Stimulated activated naive CD8-positive, alpha-beta T cell treated with anti-CD3 and anti-CD28 coated beads, Interleukin-15, Interleukin-2, amounts not matched to agents 100 ng/mL and 50 ng/mL, for 24 hours (primary cell): ENCODE data around the gene EPHA6.

ENCODE experiments used
- H3K27ac Mint-ChIP-seq: one replicate; pipeline ENCODE4 v1.8.0; 2021; ENCODE audit warnings: mild to moderate bottlenecking, mixed read lengths
- H3K27me3 Mint-ChIP-seq: one replicate; pipeline ENCODE4 v1.8.0; 2021; ENCODE audit warnings: mixed read lengths
- H3K36me3 Mint-ChIP-seq: one replicate; pipeline ENCODE4 v1.8.0; 2021; ENCODE audit warnings: low read depth, mixed read lengths
- H3K4me1 Mint-ChIP-seq: one replicate; pipeline ENCODE4 v1.8.0; 2021; ENCODE audit warnings: low read depth, mixed read lengths
- H3K4me3 Mint-ChIP-seq: one replicate; pipeline ENCODE4 v1.8.0; 2021; ENCODE audit warnings: mild to moderate bottlenecking, mixed read lengths
- H3K9me3 Mint-ChIP-seq: one replicate; pipeline ENCODE4 v1.8.0; 2021; ENCODE audit warnings: mixed read lengths

Gene EPHA6

DNA sequence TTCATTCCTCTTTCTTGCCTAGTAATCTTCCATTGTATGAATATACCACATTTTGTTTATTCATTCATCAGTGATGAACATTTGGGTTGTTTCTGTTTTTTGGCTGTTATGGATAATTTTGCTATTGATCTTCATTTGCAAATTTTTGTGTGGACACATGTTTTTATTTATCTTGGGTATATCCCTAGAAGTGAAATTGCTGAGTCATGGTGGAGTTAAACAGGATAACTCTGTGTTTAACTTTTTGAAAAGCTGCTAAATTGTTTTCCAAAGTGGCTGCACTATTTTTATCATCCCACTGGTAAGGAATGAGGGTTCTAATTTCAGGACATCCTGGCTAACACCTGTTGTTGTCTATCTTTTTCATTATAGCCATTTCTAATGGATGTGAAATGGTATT lies 875.6 kb downstream of the EPHA6 start:
- no peaks in the 10 kb centered on the region for H3K4me1 Mint-ChIP-seq
- no peaks in the 10 kb centered on the region for H3K36me3 Mint-ChIP-seq
- H3K4me3 Mint-ChIP-seq, result no peak overlapping the region
- H3K27ac Mint-ChIP-seq, result no peak overlapping the region
- no peaks in the 10 kb centered on the region for H3K9me3 Mint-ChIP-seq
- peaks cover 17% of the 10 kb centered on the region for H3K27me3 Mint-ChIP-seq

DNA sequence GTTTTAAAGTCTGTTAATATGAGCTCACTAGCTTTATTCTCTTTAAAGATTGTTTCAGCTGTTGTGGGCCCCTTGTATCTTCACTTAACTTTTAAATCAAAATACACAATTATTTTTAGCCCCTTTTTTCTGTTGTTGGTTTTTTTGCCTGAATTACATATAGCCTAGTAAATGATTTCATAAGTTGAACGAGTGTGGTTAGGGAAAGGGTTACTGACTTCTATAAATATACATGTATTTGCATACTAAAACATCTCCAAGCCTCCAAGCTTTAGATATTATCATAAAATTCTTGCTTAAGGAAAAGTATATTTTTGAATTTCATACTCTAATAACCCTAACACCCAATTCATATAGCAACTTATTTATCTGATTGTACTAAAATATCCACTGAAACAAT lies 877.0 kb downstream of the EPHA6 start:
- H3K27me3 Mint-ChIP-seq, result peaks cover 12% of the 10 kb centered on the region
- no peaks in the 10 kb centered on the region for H3K4me1 Mint-ChIP-seq
- H3K36me3 Mint-ChIP-seq, result no peaks in the 10 kb centered on the region
- H3K27ac Mint-ChIP-seq, result no peak overlapping the region
- no peak overlapping the region for H3K4me3 Mint-ChIP-seq
- H3K9me3 Mint-ChIP-seq, result no peaks in the 10 kb centered on the region

DNA sequence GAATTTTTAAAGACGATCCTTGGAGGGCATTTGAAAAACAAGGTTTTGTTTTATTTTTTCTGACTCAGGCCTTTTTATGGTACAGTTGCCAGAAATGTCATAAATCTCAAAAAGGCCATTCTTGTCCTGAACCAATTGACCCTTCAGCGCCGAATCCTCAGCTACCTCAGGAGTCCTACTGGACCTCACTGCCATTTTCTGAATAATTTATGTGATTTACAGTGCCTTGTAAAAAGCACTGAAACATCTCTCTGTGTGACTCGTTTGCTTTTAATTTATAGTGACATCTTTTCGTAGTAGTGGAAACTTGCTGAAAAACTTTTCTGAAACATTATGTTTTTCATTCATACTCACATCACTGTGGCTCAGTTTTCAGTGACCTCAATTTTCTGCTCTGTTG lies 878.0 kb downstream of the EPHA6 start:
- Mint-ChIP-seq H3K27ac (no peak overlapping the region), H3K9me3 (no peaks in the 10 kb centered on the region), H3K36me3 (no peaks in the 10 kb centered on the region), H3K4me3 (no peak overlapping the region), H3K4me1 (no peaks in the 10 kb centered on the region), H3K27me3 (peaks cover 12% of the 10 kb centered on the region)

DNA sequence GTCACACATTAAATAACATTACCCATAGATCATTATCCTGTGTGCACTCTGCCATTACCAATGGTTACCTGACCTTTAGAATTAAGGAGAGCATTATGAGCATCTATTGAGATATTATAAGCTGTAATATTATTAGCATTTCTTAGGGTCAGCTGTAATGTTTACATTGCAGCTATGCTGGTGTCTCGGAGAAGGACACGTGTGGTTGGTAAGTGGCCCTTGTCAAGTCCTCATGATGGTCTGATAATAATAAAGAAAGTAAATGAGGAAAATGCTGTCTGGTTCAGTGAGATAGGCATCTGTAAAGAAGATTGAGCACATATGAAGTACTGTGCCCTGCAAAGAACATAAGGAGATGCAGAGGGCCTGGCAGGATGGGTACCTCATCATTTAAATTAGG lies 878.4 kb downstream of the EPHA6 start:
- Mint-ChIP-seq H3K36me3 (no peaks in the 10 kb centered on the region), H3K27ac (no peak overlapping the region), H3K27me3 (peaks cover 12% of the 10 kb centered on the region), H3K4me1 (no peaks in the 10 kb centered on the region), H3K9me3 (no peaks in the 10 kb centered on the region), H3K4me3 (no peak overlapping the region)

DNA sequence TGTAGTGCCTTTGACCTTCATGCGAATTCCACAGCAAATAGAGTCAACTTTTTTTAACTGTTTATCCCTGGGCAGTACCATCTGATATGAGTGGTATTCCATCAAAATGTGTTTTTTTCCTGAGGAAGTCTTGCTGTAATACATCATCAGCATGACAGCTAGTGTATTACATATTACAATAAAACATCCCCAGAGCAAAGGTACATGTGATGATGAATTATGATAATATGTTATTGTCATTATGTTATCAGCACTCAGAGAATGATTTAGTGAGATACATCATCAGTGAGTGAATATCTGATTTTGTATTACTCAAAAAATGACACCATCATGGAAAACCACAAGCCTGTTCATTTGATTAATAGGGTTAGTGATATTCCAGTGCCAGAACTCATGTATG lies 880.5 kb downstream of the EPHA6 start:
- Mint-ChIP-seq H3K27ac (no peak overlapping the region), H3K9me3 (no peaks in the 10 kb centered on the region), H3K27me3 (peaks cover 13% of the 10 kb centered on the region), H3K36me3 (no peaks in the 10 kb centered on the region), H3K4me1 (no peaks in the 10 kb centered on the region), H3K4me3 (no peak overlapping the region)

DNA sequence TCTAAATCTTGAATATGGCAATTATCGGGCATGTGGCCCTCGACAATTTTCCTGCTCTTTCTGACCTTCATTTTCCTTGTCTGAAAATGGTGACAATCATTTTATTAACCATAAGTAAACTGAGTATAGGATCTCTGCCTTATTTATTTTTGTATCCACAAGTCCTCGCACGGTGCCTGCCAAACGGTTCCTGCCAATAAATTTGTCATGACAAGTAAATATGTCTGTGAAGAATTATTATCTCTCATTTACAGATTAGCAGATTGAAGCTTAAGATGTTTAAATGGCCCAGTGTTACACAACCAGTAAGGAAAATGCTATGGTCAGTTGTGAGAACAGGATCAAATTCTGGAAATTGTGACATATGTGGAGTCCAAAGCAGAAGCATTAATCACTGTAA lies 884.3 kb downstream of the EPHA6 start:
- Mint-ChIP-seq H3K4me1 (no peaks in the 10 kb centered on the region), H3K27ac (no peak overlapping the region), H3K36me3 (no peaks in the 10 kb centered on the region), H3K9me3 (no peaks in the 10 kb centered on the region), H3K27me3 (peaks cover 14% of the 10 kb centered on the region), H3K4me3 (no peak overlapping the region)

DNA sequence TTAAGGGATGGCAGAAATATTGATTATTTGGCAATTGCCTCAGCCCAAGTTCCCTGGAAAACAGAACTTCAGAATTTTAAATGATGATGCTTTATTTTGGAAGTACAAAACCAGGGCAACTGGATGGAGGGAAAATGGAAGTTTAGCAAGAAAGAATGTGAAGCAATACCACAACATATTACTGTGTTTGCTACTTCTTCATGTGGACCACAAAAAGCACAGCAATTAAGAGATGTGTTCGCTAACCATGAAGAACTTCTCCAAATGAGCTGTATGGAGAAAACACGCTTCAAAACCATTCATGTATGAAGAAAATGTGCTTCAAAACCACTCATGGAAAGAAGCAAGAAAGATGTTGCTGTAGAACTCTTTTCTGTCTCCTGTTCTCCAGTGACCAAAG lies 885.5 kb downstream of the EPHA6 start:
- Mint-ChIP-seq H3K27me3 (peaks cover 11% of the 10 kb centered on the region), H3K27ac (no peak overlapping the region), H3K36me3 (no peaks in the 10 kb centered on the region), H3K9me3 (no peaks in the 10 kb centered on the region), H3K4me1 (no peaks in the 10 kb centered on the region), H3K4me3 (no peak overlapping the region)

DNA sequence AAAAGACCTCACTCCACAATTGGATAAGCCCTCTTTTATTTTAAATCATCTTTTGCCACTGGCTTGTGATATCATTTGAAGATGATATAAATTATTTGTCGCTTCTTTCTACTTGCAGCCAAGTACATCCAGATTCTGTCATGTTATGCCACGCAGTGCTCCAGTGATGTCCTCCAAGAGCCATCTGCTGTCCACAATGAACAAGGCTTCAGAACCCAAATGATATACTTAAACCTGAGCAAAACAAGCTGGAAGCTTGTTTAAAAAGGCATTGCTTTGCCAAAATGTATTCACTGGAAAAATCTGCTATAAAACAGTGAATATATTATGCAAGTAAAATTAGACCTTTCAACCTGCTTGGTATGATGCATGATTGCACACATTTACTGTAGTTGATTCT lies 891.4 kb downstream of the EPHA6 start:
- no peaks in the 10 kb centered on the region for H3K36me3 Mint-ChIP-seq
- H3K9me3 Mint-ChIP-seq, result no peaks in the 10 kb centered on the region
- H3K27me3 Mint-ChIP-seq, result peaks cover 7% of the 10 kb centered on the region
- no peaks in the 10 kb centered on the region for H3K4me1 Mint-ChIP-seq
- H3K27ac Mint-ChIP-seq, result no peak overlapping the region
- H3K4me3 Mint-ChIP-seq, result no peak overlapping the region

DNA sequence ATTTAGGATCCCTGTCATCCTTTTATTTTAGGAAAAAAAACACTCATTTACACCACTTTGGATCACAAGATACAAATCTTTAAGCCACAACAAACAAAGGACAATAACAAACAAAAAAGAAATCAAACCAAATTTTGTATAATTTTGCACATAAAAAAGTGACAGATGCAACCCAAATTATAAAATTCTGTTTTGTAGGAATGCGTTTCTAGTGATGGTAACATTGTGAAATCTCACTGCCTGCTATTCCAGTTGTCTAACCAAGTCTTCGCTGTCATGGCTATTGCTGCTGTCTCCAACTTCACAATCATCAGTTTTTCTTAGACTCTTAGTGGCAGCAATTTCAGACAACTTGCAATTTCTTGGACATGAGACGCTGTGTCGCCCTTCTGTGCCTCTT lies 891.8 kb downstream of the EPHA6 start:
- Mint-ChIP-seq H3K27ac (no peak overlapping the region), H3K27me3 (peaks cover 7% of the 10 kb centered on the region), H3K36me3 (no peaks in the 10 kb centered on the region), H3K4me3 (no peak overlapping the region), H3K9me3 (no peaks in the 10 kb centered on the region), H3K4me1 (no peaks in the 10 kb centered on the region)

DNA sequence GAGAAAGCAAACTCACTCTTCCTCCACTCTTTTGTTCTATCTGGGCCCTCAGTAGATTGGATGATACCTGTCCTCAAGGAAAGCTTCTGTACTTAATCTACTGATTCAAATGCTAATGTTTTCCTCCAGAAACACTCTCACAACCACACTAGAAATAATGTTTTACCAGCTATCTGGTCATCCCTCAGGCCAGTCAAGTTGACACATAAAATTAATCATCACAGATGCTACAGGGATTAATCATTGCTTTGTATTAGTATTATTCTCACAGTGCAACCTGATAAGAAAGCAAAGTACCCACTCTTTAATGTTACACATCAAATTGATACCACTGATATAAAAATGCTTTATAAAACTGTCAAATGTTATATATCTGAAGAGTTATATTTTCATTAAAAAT lies 897.3 kb downstream of the EPHA6 start:
- Mint-ChIP-seq H3K36me3 (no peaks in the 10 kb centered on the region), H3K4me3 (no peak overlapping the region), H3K27ac (no peak overlapping the region), H3K27me3 (peaks cover 2% of the 10 kb centered on the region), H3K9me3 (no peaks in the 10 kb centered on the region), H3K4me1 (no peaks in the 10 kb centered on the region)

DNA sequence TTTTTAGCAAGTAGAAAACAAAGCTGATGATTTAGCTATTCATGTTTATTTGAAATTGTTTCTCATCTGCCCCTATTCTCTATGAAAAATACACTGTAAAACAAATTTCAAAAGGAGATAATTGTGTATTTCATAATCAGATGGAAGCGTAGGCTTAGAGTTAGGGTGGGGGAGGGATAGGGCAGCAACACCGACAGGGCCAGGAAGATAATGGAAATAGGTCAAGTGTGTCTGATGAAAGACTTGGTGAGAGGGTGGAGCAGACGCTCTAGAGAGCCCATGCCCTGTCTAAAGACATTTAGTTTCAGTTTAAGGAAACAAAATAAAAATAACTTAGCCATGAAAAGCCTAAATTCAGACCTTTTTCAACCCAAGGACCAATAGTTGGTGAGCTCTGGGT lies 898.5 kb downstream of the EPHA6 start:
- H3K9me3 Mint-ChIP-seq, result no peaks in the 10 kb centered on the region
- H3K4me3 Mint-ChIP-seq, result no peak overlapping the region
- peaks cover 2% of the 10 kb centered on the region for H3K27me3 Mint-ChIP-seq
- H3K4me1 Mint-ChIP-seq, result no peaks in the 10 kb centered on the region
- H3K36me3 Mint-ChIP-seq, result no peaks in the 10 kb centered on the region
- H3K27ac Mint-ChIP-seq, result no peak overlapping the region

DNA sequence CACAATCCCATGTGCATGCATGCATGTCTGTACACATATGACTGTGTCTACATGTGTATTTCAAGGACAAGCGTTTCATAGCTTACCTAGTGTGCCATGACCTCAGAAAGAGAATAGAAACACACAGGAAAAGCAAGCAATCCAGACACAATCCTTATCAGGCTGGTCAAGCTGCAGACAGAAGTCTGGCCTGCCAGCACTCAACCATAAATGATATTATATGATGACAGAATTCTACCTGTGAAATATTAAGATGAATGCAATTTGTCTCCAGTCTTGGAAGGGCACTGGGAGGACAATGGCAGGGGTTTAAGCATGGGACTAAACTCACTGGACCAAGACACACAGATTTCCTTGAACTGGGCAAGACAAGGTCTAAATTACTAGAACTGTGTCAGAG lies 899.2 kb downstream of the EPHA6 start:
- no peaks in the 10 kb centered on the region for H3K36me3 Mint-ChIP-seq
- no peak overlapping the region for H3K27ac Mint-ChIP-seq
- H3K9me3 Mint-ChIP-seq, result no peaks in the 10 kb centered on the region
- no peak overlapping the region for H3K4me3 Mint-ChIP-seq
- no peaks in the 10 kb centered on the region for H3K4me1 Mint-ChIP-seq
- H3K27me3 Mint-ChIP-seq, result peaks cover 2% of the 10 kb centered on the region

DNA sequence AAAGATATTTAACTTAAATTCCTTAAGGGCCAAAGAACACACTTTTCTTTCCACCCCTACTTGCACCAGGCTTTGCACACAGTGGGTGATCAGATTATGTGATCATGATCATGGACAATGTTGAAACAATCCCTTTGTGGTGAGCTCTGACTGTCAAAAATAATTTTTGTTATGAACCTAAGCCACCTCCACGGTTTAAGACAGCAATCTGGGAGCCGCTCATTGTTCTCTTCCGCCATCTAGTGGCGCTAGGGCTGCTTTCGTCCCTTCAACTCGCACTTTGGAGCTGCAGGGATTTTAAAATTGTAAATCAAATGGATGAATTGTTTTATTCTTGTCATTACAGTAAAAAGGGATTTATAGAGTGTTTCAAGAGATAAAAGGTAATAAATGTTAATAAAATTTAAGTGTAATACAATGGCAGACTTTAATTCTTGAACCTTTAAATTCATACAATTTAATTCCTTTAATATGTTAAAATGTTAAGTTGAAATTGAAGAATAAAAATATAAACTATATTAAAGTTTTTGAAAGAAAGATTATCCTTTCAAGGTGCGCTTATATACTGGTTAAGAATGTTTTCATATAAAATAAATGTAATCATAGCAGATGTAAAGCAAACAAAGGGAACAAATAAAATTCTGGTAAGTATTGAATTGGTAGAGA lies 904.9 kb downstream of the EPHA6 start:
- Mint-ChIP-seq H3K27me3 (peaks cover 5% of the 10 kb centered on the region), H3K4me3 (no peak overlapping the region), H3K4me1 (no peaks in the 10 kb centered on the region), H3K27ac (no peak overlapping the region), H3K9me3 (no peaks in the 10 kb centered on the region), H3K36me3 (no peaks in the 10 kb centered on the region)

DNA sequence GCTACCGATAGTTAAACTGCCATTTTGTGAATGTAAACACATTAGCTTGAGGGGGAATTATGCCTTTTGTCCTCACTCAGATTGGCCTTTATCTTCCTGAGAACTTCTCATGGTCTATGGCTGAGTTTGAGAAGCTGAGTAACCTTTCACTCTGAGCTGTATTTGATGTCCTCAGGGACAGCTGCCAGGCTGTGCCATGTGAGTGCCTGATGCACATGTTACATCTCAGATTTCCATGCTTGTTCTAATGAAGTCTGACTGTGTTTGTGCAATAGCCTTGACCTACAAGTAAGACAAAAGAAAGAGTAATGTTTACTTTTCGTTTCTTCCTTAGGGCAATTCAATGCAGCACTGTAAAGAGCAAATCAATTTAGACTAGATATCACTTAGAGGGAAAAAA lies 906.0 kb downstream of the EPHA6 start:
- no peak overlapping the region for H3K27ac Mint-ChIP-seq
- no peaks in the 10 kb centered on the region for H3K36me3 Mint-ChIP-seq
- no peak overlapping the region for H3K4me3 Mint-ChIP-seq
- H3K27me3 Mint-ChIP-seq, result peaks cover 5% of the 10 kb centered on the region
- H3K9me3 Mint-ChIP-seq, result no peaks in the 10 kb centered on the region
- no peaks in the 10 kb centered on the region for H3K4me1 Mint-ChIP-seq

DNA sequence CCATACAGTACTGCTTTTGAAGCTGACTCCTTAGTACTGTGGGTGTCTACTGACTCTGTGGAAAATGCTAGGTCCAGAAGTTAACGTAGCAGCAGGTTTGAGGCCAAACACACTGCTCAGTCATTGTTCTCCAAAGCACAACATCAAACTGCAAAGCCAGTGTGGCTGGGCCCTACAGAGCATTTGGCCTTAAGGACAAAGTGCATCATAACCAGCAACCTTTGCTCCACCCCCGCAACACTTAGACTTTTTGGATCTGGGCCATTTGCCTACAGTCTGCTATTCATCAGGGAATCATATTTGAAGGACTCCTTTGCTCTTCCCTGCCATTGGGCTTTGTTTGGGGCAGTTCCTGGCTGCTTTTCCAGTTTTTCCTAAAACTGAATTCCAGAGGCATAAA lies 907.1 kb downstream of the EPHA6 start:
- H3K9me3 Mint-ChIP-seq, result no peaks in the 10 kb centered on the region
- H3K27me3 Mint-ChIP-seq, result peaks cover 5% of the 10 kb centered on the region
- H3K4me3 Mint-ChIP-seq, result no peak overlapping the region
- H3K36me3 Mint-ChIP-seq, result no peaks in the 10 kb centered on the region
- H3K4me1 Mint-ChIP-seq, result no peaks in the 10 kb centered on the region
- H3K27ac Mint-ChIP-seq, result no peak overlapping the region

DNA sequence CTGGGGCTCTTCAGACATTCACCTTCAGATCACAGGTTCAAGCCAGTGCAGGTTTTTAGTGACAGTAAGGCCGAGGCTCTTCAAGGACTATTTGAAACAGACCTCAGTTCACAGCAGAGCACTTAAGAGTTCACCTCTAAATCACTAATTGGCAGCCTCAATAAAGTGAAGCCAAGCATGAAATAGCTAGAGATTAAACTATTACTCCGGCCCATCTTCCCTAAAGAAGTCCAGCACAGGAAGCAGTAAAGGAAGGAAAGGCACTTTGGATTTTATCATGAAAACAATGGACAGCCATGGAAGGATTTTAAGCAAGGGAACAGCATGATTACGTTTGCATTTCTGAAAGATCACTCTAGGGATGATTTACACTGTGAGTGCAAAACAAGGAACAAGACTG lies 922.5 kb downstream of the EPHA6 start:
- Mint-ChIP-seq H3K9me3 (no peaks in the 10 kb centered on the region), H3K27ac (no peak overlapping the region), H3K4me3 (no peak overlapping the region), H3K4me1 (no peaks in the 10 kb centered on the region), H3K36me3 (no peaks in the 10 kb centered on the region), H3K27me3 (peaks cover 20% of the 10 kb centered on the region)
